SK-N-MC (cell line): ENCODE data around the gene TAS2R50.

Experiments
- EZH2 ChIP-seq: fragments of 200-600 bp; sonication (generic); IDR thresholded peaks from one replicate; pipeline ENCODE4 v1.6.1; 2017; ENCODE audit warnings: antibody characterized with exemption
- POLR2AphosphoS5 ChIP-seq: IDR thresholded peaks from 2 replicates; pipeline ENCODE4 v1.6.1; 2012; ENCODE audit warnings: mild to moderate bottlenecking, low read depth, low read length, borderline replicate concordance

DNA sequence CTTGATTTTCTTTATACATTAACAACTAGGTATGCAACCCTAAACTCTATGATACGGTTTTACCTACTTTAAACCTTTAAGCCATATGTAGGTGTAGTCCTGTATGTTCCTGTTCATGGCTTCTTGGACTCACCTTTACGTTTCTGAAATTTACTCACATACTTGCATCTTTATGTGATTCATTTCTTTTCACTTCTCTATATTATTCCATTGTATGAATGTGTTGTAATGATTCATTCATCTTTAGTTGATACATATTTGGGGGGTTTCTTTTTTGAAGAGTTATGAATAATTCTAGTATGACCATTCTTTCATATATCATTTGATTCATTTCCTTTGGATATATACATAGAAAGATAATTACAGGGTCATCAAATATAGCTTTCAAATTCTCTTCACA, 2.4 kb upstream of the TAS2R50 start:
- no peak for TF ChIP-seq EZH2
- no peak for TF ChIP-seq POLR2AphosphoS5
